Activated naive CD4-positive, alpha-beta T cell treated with anti-CD3 and anti-CD28 coated beads, Interleukin-2, amount 50 U/mL, for 16 hours (primary cell): Measurements from ENCODE around the gene IGBP1.
A peak's percentile ranks its signal among the peaks of the same experiment; 100 is the strongest.
"Not testable (repeated sequence)": the region's sequence is repeated elsewhere in the genome, so short reads cannot be mapped to it uniquely, and the experiment has no call there.

Experiments
- DNase-seq: peaks from one replicate; pipeline ENCODE4 v3.0.0-alpha.2; 2020

Gene IGBP1

DNA sequence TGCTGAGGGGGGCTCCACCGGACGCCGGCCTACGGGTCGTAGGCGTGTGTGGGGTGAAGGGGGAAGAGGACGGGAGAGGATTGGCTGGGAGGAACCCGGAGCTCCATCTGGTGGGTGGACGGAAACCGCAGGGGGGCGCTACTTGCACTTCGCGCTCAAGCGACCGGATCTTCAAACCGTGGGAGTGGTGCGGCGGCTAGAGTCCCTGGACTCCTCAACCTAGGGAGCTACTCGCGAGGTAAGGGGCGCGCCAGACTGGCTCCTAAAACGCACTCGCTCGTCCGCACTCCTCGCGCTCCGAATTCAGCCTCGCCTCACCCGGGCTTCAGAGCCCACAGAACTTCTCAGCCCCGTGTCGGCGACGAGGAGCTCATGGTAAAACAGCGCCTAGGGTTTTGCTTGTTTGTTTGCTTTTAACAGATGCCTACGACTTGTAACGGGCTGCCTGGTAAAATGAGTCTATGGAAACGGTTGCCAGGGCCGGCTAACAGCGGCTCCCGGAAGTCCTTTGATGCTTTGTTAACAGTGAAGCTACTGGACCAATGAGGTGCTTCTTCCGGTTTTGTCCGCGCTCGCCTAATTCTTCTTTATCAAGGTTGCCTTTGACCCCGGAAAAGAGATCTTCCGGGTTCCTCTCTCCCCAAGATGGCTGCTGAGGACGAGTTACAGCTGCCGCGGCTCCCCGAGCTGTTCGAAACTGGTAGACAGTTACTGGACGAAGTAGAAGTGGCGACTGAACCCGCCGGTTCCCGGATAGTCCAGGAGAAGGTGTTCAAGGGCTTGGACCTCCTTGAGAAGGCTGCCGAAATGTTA, at the start of gene IGBP1:
Gene IGBP1 (plus strand): TSS at position 145 of the 813 bp plus-strand sequence. CDS start 501 bp downstream, at position 646.
- DNase-seq: peak; percentile 71

DNA sequence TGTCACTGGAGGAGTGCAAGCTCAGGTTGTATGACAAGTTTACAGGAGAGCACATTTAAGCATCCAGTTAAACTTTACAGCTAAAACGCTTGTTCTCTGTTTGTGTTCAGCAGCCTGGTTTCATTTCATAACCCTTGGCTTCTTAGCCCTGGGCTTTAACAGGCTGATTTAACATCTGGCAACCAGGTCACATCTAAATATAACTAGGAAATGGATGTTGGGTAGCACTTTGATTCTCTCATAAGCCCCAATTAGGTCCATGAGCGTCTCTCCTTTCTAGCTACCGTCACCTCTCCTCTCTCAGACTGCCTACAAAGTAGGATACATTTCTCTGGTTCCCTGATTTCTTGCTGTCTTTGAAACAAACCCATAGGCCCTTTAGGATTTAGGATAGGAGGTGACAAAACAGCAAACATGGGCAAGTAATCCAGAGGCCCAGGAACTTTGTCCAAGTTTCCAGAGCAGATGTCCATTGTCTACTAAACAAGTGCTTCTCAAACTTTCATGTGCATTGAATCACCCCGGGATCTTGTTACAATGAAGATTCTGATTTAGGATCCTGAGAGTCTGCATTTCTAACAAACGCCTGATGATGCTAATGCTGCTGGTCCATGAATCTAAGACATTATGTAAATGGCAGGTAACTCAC, 48.5 kb upstream of the IGBP1 start:
- DNase-seq: no peak

DNA sequence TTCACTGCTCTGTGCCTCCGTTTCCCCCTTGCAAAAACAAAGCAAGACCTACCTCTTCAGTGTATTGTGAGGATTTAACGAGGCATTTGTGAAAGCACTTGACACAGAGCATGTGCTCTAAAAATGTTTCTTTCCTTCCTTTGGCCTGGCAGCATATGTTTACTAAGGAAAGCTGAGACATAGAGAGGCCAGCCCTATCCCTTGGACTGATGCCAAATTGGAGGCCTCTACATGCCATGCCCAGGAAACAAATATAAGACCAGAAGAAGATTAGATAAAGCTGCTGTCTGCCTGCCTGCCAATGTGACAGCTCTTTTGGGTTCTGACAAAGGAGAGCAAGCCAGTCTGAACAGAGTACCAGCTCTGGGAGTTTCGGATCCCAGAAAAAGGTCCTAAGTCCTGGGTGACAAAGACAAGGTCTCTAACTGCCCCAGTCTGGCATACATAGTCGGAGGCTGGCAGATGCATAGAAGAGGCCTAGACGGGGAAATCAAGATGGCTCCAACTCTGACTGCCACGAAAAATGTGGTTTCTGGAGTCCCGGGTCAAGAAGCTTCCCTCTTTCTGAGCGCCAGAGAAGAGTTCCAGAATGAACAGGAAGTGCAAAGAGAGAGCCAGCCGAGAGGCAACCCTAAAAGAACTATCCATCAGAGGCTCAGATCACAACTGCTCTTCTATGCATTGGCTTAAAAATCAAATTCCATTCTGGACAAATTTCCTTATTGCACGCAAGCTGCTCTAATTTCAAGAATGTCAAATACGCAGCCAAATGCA, 45.2 kb upstream of the IGBP1 start:
- DNase-seq: no peak

DNA sequence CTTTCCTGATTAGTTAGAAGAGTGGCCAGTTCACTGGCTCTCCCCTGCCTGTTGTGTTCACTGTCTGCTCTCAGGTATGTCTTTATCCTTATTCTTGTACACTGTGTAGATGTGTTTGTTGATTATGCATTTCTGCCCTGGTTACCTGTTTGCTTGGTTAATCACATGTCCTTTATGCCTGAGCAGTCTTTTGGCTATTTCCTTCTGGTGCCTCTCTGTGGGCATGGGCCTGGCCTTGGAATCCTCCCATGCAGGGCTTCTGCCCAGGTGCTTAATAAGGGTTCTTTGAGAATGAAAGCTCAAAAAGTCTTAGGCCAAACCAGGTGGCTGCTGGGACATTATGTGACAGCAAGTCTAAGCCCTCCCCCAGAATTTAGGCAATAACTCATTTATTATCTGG, 44.5 kb upstream of the IGBP1 start:
- DNase-seq: no peak

DNA sequence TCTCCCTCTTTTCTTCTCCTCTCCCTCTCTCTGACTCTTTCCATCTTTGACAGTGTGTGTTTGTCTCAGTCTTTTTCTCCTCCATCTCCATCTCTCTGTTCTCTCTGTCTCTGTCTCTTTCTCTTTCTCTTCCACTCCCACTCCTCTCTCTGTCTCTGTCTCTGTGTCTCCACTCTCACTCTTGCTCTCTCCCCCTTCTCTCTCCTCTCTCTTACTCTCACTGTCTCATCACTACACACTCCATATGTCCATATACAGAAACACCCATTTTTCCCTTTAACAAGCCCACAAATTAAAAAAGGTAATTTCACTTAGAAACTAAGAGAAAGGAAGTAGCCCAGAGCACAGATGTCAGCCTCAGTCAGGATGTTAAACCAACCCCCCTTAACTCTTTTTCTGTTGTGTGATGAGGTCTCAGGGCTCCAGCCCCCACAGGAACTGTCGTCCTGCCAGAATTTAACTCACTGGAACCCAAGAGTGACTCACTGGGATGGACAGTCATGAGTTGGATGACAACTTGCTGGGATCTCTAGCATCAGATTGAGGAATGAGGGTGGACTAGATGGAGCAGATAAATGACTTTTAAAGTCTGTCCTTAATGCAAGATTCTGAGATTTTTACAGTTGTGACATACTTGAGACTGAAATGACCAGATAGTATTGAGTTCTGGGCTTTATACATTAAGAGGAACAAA, 43.5 kb upstream of the IGBP1 start:
- no peak for DNase-seq

DNA sequence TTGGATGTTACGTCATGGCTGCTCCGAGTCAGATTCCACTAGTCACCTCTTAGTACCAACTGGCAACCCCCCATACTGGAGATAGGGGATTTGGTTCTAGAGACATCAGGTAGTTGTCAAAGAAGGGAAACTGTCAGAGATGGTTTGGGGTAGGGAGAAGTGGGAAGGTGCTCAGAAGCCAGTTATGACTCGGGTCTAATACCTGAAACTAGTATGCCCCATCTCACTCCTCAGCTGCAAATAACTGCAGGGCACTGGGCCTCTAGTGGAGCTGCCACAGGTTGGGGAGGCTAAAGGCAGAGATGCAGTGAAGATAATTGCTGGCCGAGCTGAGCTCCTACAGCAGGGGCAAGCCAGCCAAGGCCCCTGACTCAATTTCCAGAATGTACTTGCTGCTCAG, 41.0 kb upstream of the IGBP1 start:
- no peak for DNase-seq

DNA sequence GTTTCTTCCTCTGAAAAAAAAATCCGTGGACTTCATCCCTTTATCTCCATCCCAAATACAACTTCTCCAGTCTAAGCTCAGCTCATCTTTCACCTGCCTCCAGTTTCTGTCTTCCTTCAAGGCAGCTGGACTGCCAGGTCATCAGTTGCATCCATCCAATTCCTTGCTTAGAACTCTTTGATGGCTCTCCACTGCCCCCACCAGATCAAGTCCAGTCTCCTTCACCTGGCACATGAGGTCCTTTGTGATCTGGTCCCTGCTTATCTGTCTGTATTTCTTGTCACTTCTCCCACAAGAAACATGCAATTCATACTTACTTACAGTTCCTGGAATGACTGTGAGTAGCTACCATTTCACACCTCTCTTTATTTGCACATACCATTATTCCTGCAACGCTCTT, 37.2 kb upstream of the IGBP1 start:
- DNase-seq: no peak

DNA sequence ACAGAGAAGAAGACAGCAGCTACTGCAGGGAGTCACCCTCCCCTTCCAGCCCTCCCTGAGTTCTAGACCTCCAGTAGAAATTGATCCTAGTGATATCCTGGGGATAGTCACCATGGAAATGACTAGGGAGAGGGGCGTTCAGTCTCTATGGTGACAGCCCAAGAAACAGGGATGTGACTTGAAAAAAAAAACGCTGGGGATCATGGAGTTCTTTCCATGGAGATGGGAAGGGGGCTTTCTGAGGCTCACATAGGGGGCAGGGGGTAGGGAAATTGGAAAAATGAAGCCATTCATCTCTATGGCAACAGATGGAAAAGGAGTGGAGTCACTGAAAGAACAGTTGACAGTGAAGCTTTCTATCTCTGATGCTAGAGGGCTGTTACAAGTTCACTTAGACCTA, 28.0 kb upstream of the IGBP1 start:
- DNase-seq: no peak

DNA sequence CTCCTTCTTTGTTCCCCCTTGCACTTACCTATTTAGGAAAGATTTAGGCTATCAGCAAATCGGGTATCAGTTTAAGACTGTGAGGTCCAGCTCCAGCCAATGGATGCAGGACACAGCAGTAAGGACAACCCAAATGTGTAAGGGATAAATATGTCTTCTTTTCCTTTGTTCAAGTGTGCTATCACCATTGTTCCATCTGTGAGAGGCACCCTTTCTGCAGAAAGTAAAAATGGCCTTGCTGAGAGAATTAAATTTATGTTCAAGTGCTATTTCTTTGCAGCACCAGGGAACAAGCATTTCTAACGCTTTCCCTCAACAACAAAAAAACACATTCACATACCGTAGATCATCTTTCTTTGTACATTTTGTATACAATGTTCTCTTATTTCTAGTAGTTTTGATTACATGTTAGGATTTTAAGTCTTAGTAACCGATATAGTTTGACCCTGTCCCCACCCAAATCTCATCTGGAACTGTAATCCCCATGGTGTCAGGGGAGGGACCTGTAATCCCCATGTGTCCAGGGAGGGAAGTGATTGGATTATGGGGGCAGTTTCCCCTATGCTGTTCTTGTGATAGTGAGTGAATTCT, 21.7 kb upstream of the IGBP1 start:
- DNase-seq: not testable (repeated sequence)

DNA sequence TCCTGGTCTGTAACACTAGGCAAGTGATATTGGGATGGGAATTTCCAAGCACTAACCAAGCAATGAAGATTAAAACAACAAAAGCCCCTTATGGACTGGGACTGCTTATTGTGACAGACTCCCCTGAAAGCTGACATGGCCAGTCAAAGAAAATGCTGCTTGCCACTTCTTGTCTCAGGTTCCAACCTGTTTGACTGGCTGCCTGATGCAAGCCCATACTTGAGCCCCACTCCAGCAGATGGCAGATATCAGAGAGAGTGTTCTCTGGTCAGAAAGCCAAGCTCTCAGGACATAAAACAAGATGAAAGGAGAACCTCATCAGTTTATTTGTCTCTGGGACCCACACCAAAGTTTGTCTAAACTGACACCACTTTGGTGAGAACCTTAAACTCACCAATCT, 15.5 kb upstream of the IGBP1 start:
- DNase-seq: no peak

DNA sequence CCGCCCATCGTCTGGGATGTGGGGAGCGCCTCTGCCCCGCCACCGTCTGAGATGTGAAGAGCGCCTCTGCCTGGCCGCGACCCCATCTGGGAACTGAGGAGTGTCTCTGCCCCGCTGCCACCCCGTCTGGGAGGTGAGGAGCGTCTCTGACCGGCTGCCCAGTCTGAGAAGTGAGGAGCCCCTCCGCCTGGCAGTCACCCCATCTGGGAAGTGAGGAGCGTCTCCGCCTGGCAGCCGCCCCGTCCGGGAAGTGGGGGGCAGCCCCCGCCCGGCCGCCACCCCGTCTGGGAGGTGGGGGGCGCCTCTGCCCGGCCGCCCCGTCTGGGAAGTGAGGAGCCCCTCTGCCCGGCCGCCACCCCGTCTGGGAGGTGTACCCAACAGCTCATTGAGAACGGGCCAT, 10.2 kb upstream of the IGBP1 start:
- DNase-seq: not testable (repeated sequence)

DNA sequence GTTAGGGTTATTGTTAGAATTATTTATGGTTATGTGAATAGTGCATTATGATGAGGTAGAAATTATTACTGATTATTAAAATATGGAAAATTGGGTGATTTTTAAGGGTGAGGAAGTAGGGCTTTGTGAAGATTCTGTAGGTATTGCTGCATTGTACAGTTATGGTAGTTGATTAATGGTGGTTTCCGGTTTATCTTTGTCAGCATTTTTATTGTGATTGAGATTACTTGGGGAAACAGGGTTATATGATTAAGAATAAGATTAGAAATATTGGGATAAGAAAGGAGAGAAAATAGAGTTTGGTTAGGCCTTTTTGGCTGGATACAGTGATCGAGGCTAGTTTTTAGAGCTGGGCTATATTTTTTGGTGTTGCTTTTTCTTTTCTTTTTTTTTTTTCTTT, 8.6 kb upstream of the IGBP1 start:
- no peak for DNase-seq

DNA sequence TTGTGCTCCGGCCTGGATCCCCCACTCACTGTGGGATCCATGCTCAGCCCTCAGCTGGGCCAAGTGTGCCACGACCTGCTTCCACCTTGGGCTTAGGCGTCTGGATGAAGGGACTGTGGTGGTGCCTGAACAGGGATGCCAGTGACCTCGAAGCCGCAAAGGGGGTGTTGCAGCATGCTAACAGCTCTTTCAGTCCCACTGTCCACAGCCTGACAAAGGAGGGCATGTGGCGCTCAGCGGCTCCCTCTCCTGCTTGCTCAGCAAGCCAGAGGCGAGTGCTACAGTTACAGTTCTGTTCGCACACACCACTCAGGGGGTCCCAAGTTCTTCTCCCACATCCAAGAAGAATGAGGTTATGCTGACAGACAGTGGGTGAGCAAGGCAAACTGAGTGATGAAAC, 5.2 kb upstream of the IGBP1 start:
- DNase-seq: no peak

DNA sequence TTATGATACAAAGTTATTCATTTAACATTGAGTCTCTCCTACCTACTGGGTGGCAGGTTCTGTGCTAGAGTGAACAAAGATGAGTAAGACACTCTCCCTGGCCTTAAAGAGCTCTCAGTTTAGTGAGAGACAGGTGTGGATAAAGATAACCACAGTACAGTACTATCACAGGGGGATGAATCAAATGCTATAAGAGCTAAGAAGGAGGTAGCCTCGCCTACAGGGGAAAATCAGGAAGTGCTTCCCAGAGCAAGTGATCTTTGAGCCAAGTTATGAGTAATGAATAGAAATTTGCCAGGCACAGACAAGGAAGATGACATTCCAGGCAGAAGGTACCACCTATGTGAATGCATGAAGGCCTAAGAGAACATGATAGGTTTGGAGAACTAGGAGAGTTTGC, 3.4 kb upstream of the IGBP1 start:
- no peak for DNase-seq

DNA sequence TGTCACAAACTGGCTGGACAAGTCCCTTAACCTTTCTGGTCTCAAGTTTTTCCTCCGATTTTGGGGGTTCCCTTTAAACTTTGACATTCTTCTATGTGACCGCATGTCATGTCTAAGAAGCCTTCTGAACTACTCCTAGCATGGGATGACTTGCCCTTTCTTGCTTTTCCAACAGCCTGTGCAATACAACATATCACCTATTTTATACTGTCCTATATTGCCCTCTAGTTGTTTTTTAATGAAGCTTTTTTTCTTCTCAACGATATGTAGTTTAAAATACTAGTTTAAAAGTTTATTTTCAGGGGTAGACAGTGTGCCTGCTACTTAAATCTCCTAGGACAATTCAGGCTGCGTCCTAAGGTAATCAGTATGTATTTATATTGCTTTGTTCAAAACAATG, 1.0 kb upstream of the IGBP1 start:
- no peak for DNase-seq

DNA sequence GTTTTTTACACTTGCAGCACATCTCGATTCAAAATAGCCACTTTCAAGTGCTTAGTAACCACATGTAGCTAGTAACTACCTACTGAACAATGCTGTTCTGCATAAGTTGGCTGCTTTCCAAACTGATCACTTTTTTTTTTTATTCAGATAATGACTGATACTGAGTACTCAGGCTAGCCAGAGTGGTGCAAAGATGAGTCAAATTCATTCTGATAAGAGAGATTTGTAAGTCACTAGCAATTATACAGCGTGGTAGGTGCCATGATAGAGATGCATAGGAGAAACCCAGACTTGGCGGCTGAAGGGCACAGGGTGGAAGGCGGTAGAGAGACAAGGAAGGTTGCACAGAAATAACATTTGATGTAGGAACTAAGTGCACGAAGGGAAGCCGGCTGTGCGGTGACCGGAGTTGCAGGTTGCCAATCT, 357 bp upstream of the IGBP1 start:
- DNase-seq: no peak

DNA sequence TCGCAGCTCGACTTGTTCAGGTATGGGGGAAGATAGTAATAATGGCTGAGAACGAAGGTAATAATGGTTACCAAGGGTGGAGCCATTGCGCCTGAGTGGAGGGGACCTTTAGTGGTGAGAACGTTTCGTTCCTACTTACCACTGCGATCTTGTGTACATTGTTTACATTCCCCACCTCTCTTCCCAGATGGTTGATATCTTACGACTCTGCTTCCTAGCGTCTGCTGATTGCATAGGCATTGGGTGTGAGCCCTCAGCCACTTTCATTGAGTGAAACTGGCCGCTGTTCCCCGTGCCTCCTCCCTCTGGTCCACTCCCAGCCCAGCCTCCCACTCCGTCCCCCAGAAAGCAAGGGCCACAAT, 850 bp downstream of the IGBP1 start:
- DNase-seq: no peak

DNA sequence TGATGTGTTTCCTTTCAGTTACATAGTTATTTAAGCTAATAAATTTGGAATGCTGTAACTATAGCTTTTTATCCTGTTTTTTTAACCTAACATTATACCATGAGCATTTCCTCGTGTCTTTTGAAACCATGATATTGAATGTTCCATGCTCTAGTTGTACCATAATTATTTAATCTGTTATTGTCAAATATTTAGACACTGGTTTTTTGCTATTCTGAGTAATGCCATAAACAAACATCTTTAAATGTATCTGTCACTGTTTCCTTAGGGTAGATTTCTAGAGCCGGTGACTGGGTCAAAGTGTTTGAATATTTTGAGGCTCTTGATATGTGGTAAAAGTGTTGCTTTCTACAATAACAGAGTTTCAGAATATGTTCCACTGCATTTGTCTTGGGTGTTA, 5.4 kb downstream of the IGBP1 start:
- DNase-seq: no peak

DNA sequence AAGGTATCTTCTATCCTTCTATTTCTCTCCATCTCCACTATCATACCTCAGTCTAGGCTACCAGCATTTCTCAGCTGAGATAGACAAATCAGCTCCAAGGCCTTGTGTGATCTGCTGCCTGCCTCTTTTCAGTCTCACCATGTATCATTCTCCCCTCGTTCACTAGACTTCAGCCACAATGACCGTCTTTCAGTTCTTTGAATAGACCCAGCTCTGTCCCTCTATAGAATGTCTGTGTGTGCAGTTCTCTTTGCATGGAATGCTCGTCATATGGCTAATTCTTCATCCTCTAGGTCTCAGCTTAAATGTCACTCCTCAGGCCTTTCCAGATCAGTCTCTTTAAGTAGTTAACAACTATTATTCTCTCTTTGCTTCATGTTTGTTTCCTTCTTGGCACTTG, 6.5 kb downstream of the IGBP1 start:
- DNase-seq: no peak

DNA sequence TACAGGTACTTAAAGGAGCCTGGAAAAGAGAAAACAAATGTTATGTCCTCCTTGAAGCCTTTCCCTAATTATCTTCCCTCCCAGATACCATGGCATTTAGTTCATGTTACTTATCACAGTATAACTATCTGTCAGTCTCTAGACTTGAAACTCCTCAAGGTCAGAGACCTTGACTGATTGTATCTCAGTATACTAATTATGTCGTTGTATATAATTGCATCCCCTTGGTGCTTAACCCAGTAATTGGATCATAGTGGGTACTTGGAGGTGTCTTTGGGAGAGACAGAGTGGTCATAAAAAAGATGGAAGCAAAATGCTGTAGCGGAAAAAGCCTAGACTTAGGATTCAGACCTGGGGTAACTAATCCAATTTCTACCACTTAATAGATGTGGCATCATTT, 8.1 kb downstream of the IGBP1 start:
- DNase-seq: no peak

DNA sequence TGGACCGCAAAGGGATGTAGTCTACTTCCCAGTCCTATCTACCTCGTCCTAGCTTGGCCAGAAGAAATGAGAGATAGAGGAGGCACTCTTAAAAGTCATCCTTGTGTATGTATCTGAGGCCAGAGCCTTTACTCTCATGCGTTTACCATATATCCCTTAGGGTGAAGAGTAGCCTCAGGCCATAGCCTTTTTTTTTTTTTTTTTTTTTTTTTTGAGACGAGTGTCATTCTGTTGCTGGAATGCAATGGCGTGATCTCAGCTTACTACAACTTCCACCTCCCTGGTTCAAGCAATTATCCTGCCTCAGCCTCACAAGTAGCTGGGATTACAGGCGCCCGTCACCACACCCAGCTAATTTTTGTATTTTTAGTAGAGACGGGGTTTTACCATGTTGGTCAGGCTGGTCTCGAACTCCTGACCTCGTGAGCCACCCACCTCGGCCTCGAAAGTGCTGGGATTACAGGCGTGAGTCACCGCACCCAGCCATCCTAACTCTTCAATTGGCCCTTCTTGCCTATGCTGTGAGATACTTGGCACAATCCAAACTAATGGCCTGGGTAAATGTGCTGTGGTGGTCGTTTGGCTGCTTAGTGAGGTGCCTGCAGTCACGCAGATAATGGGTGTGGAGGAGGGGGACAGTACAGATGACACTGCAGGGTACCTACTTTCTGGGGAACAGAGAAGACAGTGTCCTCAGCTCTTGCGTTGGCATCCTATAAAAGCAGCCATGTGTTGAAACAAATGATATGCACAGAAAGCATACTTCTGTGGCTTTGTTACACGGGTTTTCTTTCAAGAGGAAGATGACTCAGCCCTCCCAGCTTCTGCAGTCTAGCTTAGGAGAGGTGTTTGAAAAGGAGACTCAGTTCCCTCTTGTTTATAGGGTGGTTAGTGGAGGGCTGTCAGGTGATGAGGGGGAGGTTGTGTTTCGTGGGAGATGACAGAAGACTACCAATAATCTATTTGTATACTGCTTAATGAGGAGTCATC, 33.6 kb downstream of the IGBP1 start:
- DNase-seq: no peak
